HUDEP-2 (cell line): ENCODE results near the gene TMEM59L.
"Not testable (repeated sequence)": the region's sequence is repeated elsewhere in the genome, so short reads cannot be mapped to it uniquely, and the experiment has no call there.

Experiments used
- DNase-seq, 76 experiments: peaks; one replicate each; lab custom pipeline; 2025; ENCODE audit not compliant: unreplicated experiment in 76 of 76; lab: John Stamatoyannopoulos, UW

TMEM59L gene

GRCh38 chr19:18593367-18594095 lies 19.1 kb upstream of the TMEM59L start:
- peak in 5 of 76 experiments; percentile 19 to 41 (median 33) for DNase-seq

DNA sequence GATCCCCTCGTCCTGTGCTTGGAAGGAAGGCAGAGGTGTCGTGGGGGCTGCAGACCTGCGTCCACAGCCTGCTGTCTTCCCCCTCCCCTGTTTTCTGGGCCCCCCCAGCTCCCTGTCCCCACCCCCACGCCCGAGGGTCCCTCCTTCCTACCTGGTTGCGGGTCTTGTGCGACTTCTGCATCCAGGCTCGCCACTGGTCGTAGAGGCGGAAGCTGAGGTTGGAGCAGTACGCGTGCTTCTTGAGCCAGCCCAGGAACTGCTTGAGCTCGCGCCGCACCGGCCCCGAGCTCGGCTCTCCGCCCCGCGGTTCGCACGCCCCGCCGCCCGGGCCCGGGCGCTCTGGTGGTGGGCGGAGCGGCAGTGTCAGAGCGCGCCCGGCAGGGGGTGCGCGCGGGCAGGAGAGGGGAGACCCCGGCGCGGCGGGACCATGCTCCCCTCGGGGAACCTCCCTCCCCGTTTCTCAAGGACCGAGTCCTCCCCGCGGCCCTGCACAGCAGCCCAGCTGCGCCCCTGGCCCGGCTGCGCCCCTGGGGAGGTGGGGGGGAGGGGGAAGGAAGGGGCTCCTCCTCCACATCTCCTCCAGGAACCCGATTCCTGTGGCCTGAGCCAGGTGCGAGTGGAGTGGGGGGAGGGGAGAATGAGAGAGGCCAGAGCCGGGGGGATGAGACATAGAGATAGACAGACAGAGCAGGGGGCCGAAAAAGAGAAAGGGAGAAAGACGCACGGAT lies 18.4 kb upstream of the TMEM59L start:
- peak in 48 of 76 experiments; percentile 15 to 67 (median 44) for DNase-seq

- no peak for DNase-seq
Observed at GRCh38 chr19:18594824-18595373, 17.8 kb upstream of the TMEM59L start.

DNA sequence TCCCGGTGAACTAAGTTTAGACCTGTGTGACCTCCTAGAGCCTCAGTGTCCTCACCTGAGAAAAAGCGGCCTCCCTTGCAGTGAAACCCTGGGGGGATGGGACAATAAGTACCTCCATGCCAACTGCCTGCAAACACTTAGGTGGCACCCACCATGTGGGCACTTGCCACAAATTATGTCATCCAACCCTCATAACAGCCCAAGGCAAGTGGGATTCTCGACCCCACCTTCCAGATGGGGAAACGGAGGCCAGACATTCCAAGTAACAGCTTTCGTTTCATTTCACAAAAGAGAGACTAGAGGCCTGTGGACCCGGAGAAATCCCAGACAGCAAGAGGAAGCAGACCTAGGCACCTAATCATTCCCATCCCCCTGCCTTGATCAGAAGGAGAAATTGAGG lies 17.2 kb upstream of the TMEM59L start:
- DNase-seq, result no peak

DNA sequence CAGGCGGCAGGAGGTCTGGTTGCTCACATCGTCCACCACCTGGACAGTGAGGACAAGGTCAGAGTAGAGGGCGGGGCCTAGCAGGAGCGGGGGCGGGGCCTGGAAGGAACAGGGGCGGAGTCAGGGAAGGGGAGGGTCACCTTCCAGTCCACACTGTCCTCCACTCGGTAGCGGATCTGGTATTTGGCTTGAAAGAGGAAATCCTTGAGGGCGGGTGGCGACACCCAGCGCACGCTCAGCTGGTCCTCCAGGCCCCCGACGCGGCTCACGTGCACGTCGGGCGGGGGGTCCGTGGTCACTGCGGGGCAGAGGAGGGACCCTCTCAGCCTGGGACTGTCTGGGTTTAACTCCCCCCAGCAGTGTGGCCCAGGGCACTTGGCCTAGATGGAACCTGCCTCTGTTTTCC lies 15.9 kb upstream of the TMEM59L start:
- DNase-seq, result peak in 44 of 76 experiments; percentile 20 to 66 (median 40)

GRCh38 chr19:18597809-18598660 lies 14.6 kb upstream of the TMEM59L start:
- no peak for DNase-seq

- no peak for DNase-seq
Observed at GRCh38 chr19:18599485-18599884, 13.2 kb upstream of the TMEM59L start.

DNA sequence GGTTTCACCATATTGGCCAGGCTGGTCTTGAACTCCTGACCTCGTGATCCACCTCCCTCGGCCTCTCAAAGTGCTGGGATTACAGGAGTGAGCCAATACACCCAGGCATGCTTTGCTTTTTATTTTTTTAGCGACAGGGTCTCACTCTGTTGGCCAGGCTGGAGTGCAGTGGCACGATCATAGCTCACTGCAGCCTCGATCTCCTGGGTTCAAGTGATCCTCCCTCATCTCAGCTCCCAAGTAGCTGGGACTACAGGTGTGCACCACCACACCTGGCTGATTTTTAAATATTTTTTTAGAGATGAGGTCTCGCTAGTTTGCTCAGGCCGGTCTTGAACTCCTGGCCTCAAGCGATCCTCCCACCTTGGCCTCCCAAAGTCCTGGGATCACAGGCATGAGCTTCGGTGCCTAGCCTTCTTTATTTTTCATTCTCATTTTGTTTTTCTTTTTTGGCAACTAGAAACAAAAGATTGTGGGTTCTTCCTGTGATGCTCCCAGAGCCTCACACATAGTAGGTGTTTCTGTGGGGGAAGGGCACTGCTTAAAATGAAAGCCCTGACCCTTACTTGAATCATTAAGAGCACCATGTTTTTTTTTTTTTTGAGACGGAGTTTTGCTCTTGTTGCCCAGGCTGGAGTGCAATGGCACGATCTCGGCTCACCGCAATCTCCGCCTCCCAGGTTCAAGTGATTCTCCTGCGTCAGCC lies 11.8 kb upstream of the TMEM59L start:
- not testable (repeated sequence) for DNase-seq

- DNase-seq, result no peak
Observed at GRCh38 chr19:18601875-18602274, 10.8 kb upstream of the TMEM59L start.

GRCh38 chr19:18603255-18603957 lies 9.3 kb upstream of the TMEM59L start:
- DNase-seq, result peak in 27 of 76 experiments; percentile 10 to 54 (median 27)

DNA sequence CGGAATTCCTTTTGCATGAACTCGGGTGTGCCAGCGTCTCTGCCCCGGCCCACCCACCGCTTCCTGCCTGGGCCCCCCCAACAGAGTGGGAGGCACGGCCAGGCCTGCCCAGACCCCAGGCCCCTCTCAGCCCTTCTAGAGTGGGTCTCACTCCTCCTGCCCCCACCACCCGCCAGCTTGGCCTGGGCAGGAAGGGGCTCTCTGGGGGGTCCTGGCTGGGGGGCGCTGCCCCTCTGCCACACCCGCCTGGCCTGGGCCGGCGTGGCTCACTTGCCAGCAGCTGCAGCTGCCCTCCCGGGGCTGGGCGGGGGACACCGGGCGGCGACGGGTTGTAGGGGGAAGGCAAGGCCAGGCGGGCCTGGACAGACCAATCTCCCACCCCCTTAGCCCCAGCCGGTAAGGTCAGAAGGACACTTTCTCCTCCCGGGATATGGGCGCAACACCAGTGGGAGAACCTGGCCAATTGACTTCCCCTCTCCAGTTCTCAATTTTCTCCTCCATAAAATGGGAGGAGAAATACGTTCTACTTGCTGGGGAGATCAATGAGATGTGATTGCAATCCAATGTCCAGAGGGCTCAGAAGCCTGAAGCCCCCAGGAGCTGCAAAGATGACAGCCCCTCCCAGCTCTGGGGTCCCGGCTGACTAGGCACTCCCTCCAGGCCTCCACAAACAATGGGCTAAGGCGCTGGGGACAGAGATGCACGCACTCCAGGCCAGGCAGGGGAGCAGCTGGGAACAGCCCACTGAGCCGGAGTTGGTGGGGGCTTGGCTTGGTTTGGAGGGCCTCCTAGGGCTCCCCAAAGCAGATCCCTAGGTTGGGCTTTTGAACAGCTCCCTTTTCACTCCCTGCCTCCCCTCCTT lies 8.5 kb upstream of the TMEM59L start:
- DNase-seq, result no peak

DNA sequence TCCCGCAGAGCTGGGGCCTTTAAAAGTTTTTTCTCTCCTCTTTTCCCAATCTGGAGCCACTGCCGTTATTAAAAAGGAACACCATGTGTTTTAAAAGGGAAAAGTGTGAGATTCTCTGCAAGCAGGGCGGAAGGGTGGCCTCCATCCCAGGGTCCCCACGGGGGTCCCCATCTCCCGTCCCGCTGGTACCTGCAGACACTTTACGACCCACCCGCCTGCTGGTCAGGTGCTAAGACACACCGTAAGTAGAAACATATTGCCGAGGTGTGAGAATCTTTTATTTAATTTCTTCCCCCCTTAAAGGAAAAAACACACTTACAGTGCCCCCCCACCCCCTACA lies 7.9 kb upstream of the TMEM59L start:
- DNase-seq, result no peak

DNA sequence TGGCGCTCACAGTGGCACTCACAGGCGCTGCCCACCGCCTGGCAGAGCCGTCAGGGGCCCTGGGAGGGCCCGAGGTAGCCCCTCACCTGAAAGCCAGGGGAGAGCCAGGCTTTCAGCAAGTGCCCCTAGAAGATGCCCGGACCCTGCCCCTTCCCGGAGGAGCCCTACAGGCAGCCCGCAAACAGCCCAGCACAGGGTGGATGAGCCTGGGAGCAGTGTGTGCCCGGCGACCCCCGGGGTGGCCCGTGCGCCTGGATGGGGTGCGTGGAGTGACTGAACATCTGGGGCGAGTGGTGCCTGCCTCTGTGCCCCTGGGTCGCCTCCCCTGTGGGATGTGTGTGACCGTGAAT lies 7.5 kb upstream of the TMEM59L start:
- no peak for DNase-seq

- DNase-seq, result no peak
Observed at GRCh38 chr19:18605546-18606280, 7.0 kb upstream of the TMEM59L start.

DNA sequence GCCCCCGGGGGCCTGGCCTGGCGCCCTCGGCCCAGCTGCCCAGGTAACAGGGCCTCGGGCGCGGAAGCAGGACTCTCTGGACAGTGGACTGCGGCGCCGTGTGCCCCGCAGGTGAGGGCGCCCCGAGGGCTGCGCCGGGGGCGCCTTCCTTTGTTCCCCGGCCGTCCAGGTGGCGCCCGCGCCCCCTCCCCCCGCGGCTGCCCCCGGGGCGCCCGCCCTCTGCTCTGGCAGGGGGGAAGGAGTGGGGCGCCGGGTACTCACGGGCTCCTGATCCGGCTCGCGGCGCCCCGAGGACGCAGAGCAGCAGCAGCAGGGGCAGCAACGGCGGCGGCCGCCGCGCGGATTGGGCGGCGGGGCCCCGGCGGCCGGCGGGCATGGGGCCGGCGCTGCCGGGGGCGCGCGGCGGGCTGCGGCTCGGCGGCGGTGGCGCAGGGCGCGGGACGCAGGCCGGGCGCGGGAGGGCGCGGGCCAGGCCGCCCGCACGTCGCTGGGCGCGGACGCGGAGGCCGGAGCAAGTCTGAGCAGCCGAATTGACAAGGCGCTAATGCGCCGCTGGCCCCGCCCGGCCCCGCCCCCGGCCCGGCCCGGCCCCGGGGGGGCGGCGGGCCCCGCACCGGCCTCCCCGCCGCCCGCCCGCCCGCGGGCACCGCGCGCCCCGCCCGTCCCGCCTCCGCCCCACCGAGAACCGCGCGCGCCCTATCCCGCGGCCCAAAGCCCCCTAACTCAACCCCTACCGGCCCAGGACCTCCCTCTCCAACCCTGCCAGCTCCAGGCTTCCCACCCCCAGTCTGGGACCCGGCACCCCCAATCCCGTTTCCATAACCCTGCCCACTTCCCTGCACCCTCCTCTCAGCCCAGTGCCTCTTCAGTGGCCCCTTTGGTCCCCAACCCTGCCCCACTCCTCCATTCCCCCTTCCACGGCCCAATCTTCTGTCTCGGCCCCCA lies 6.1 kb upstream of the TMEM59L start, which contains the start of gene CRLF1:
Gene CRLF1, minus strand, starts transcription at position 519 of the 945 bp plus-strand sequence. Its CDS starts 143 bp downstream, at position 376.
- peak in 1 of 76 experiments; percentile 13 for DNase-seq

DNA sequence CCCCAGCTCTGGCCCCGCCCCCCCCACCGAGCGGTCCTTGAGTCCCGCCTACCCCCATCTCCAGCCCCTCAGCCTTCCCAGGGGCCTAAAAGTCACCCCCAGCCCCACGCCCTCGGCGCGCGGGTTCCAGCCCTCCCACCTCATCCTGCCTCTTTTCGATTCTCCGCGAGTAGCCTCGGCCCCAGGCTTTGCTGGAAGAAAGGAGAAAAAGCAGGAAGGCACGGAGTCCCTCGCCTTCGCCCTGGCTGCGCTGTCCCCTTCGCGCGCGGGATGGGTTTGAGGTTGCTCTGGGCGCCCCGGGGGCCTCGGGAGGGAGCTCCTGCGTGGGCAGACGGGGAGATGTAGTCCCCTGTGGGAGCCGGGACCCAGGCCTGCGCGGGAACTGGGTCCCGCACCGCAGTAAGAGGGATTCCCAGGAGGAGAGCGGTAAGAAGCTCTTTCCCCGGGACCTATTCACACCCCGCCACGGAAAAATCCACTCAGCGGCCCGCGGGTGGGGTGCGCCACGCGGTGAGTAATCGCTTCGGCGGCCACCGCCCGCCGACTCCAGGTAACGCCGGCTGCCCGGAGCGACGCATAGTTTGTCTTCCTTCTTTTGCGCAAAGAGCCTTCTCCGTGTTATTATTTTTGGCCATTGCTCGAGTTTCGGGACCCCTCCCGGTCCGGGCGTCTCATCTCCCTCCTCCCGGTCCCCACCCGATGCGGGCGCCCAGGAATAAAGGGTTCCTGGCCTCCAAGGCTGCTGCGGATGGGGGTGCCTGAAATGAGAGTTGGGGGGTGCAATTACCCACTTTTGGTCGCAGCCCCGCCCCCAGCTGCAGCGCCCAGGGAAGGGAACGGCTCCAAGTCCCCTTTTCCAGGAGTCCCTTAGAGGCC lies 5.2 kb upstream of the TMEM59L start:
- DNase-seq, result no peak
